Stomach smooth muscle (tissue), 2 donors: ENCODE results near the gene FATE1.

ENCODE experiments used
- H3K27ac ChIP-seq: one replicate; pipeline ENCODE4 v1.7.0; 2013; ENCODE audit warnings: mild to moderate bottlenecking, low read length, inconsistent platforms
- H3K27me3 ChIP-seq, 2 donors: one replicate each; pipeline ENCODE4 v1.7.0; 2013; ENCODE audit warnings: low read length in 2 of 2; ENCODE audit not compliant: insufficient read depth in 2 of 2, control insufficient read depth in 1 of 2
- H3K36me3 ChIP-seq, 2 donors: one replicate each; pipeline ENCODE4 v1.7.0; 2013; ENCODE audit warnings: low read length in 2 of 2; ENCODE audit not compliant: control insufficient read depth in 2 of 2, insufficient read depth in 2 of 2
- H3K4me1 ChIP-seq: one replicate; pipeline ENCODE4 v1.7.0; 2013; ENCODE audit warnings: low read length; ENCODE audit not compliant: control insufficient read depth, insufficient read depth
- H3K4me3 ChIP-seq, 2 donors: one replicate each; pipeline ENCODE4 v1.7.0; 2013; ENCODE audit warnings: low read length in 2 of 2
- H3K9ac ChIP-seq, 2 donors: one replicate each; pipeline ENCODE4 v1.7.0; 2013; ENCODE audit warnings: low read length in 2 of 2, mild to moderate bottlenecking in 1 of 2
- H3K9me3 ChIP-seq, 2 donors: one replicate each; pipeline ENCODE4 v1.7.0; 2013; ENCODE audit warnings: low read length in 2 of 2; ENCODE audit not compliant: control insufficient read depth in 2 of 2
- donor health status: healthy.
- donor health status: Pancreatic carcinoma.

Gene FATE1

DNA sequence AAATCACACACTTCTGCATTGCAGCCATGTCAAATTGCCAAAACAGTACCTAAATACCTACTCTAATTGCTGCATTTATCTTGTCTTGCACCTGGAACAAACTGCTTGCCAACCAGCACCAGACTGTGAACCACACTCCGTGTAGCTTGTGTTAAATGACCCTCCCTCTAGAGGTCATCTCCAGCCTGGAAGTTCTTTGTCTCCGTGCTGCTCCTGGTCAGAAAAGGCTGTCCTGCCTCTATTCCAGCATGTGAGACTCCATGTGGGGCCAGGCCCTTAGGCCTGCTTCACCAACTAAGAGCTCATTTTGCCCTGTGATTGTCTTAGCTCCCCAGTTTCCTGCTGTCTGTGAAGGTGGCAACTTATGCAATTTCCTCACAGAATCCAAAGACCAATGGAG, 47.0 kb downstream of the FATE1 start:
- H3K4me1 ChIP-seq, result no peaks in the 10 kb centered on the region
- no peak overlapping the region for H3K27ac ChIP-seq
- no peak overlapping the region for H3K9ac ChIP-seq
- no peak overlapping the region for H3K4me3 ChIP-seq
- H3K9me3 ChIP-seq, result no peaks in the 10 kb centered on the region
- peaks cover 0 to 4% of the 10 kb centered on the region in 2 donors for H3K27me3 ChIP-seq
- H3K36me3 ChIP-seq, result no peaks in the 10 kb centered on the region

DNA sequence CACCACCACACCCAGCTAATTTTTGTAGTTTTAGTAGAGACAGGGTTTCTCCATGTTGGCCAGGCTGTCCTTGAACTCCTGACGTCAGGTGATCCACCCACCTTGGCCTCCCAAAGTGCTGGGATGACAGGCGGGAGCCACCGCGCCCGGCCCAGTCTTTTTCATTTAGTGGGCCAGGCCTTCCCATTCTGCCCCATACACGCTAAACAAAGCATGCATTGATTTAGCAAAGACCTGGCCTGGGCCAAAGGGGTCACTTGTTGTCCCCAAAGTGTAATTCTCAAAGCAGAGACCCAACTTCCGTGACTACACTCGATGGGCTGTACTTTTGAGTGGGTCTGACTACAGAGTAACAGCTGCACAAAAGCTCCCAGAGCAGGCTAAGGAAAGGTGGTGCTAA, 47.9 kb downstream of the FATE1 start:
- Histone ChIP-seq H3K9ac (no peak overlapping the region), H3K4me1 (no peaks in the 10 kb centered on the region), H3K27ac (no peak overlapping the region), H3K36me3 (no peaks in the 10 kb centered on the region), H3K27me3 (peaks cover 0 to 4% of the 10 kb centered on the region in 2 donors), H3K4me3 (no peak overlapping the region), H3K9me3 (no peaks in the 10 kb centered on the region)

DNA sequence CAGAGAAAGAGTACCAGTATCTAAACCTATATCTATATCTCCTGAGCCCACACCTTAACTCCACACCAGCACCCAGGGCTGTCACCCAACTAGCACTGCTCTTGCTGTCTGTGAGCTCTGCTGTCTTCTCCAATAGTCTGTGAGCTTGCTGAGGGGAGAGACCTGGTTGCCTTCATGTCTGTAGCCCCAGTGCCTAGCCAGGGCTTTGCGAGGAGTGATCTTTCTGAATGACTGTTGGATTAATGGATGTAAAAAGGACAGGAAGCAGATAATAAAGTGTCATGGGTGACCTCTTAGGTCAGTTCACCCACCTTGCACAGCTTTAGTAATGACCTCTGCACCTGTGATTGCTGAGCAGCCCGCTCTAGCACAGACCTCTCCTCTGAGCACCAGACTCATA, 49.2 kb downstream of the FATE1 start:
- Histone ChIP-seq H3K27me3 (peaks cover 0 to 4% of the 10 kb centered on the region in 2 donors), H3K9ac (no peak overlapping the region), H3K27ac (no peak overlapping the region), H3K4me3 (no peak overlapping the region), H3K9me3 (no peaks in the 10 kb centered on the region), H3K36me3 (no peaks in the 10 kb centered on the region), H3K4me1 (no peaks in the 10 kb centered on the region)

DNA sequence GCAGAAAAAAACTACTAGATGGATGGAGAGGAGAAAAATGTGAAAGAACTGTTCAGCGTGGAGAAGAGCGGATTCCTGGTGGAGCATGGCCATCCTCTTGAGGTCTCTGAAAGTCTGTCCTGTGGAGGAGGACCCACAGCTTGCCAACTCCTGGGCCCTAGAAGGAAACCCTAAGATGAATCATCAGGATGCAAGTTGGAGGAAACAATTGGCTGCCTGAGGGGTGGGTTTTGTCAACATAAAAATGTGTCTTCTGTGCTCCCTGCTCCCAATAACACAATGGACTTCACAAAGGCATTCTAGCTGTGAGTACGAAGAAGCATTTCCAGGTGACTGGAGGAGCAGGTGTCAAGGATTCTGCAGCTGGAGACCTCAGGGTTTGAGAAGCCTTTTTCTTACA, 55.9 kb downstream of the FATE1 start:
- H3K4me1 ChIP-seq, result peaks cover 1% of the 10 kb centered on the region
- no peak overlapping the region for H3K4me3 ChIP-seq
- H3K36me3 ChIP-seq, result no peaks in the 10 kb centered on the region
- H3K9me3 ChIP-seq, result peaks cover 0 to 2% of the 10 kb centered on the region in 2 donors
- H3K27me3 ChIP-seq, result peaks cover 0 to 2% of the 10 kb centered on the region in 2 donors
- H3K27ac ChIP-seq, result no peak overlapping the region
- no peak overlapping the region for H3K9ac ChIP-seq
